Activated B cell treated with CpG ODN at 0.5 μM for 24 hours (primary cell): ENCODE results near the gene PRRG4. TPM values are rescaled to one million over a fixed set of nuclear protein-coding genes. Genes with fewer than 3 reads are reported as not detected.

ENCODE experiments used
- ATAC-seq: fragments of 200-7000 bp; cut with Tn5 transposase; one replicate; pipeline ENCODE4 v1.10.0; 2021; ENCODE audit warnings: low read depth, mild to moderate bottlenecking, moderate library complexity
- CTCF ChIA-PET: fragments of 350-600 bp; sonication (Branson Sonifier 250); formaldehyde crosslinking; loops from one replicate; lab custom pipeline; 2021; ENCODE audit warnings: antibody characterized with exemption; lab: Charles Lee
- POLR2A ChIA-PET: fragments of 350-600 bp; sonication (Branson Sonifier 250); formaldehyde crosslinking; loops from one replicate; lab custom pipeline; 2021; ENCODE audit warnings: antibody characterized with exemption; lab: Charles Lee
- DNase-seq: peaks from one replicate; pipeline ENCODE4 v3.0.0; 2022
- H3K27ac Mint-ChIP-seq: one replicate; pipeline ENCODE4 v1.8.0; 2020; ENCODE audit warnings: mixed read lengths
- H3K27me3 Mint-ChIP-seq: one replicate; pipeline ENCODE4 v1.8.0; 2021; ENCODE audit warnings: mixed read lengths
- H3K36me3 Mint-ChIP-seq: one replicate; pipeline ENCODE4 v1.8.0; 2021; ENCODE audit warnings: low read depth, mixed read lengths
- H3K4me1 Mint-ChIP-seq: one replicate; pipeline ENCODE4 v1.8.0; 2021; ENCODE audit warnings: mixed read lengths
- H3K4me3 Mint-ChIP-seq: one replicate; pipeline ENCODE4 v1.8.0; 2020; ENCODE audit warnings: mild to moderate bottlenecking, mixed read lengths
- H3K9me3 Mint-ChIP-seq: one replicate; pipeline ENCODE4 v1.8.0; 2020; ENCODE audit warnings: mixed read lengths
- CTCF ChIP-seq: fragments of 200-600 bp; IDR thresholded peaks from one replicate; pipeline ENCODE4 v1.8.0; 2022; ENCODE audit warnings: antibody characterized with exemption, mild to moderate bottlenecking
- intact Hi-C: fragments of 100-400 bp; cut with micrococcal nuclease; formaldehyde crosslinking; loops from one replicate; pipeline ENCODE4 v1.15.1; 2024
- total RNA-seq: library from RNA; stranded (reverse); gene quantifications from 2 replicates; pipeline ENCODE4 v1.2.3, GENCODE V29; 2022

Gene PRRG4
- total RNA-seq, 1 donor from 2014 or later, result 0.33 TPM

- no peaks in the 10 kb centered on the region for H3K36me3 Mint-ChIP-seq
- peaks cover 13% of the 10 kb centered on the region for H3K27me3 Mint-ChIP-seq
- TF ChIP-seq CTCF, result no peak
- H3K4me1 Mint-ChIP-seq, result peaks cover 12% of the 10 kb centered on the region
- peak; percentile 40 for ATAC-seq
- no peak for DNase-seq
- ChIA-PET CTCF (no interaction called here), POLR2A (no interaction called here)
- intact Hi-C loops, result loop anchor here (2.0 kb wide), 1 partner anchor 64 kb away; the partner anchor contains the start of gene QSER1
- H3K27ac Mint-ChIP-seq, result peak overlapping the region; percentile 59
- H3K4me3 Mint-ChIP-seq, result peak overlapping the region; percentile 90
- no peaks in the 10 kb centered on the region for H3K9me3 Mint-ChIP-seq
Observed at GRCh38 chr11:32829157-32829679, 509 bp upstream of the PRRG4 start.

- Mint-ChIP-seq H3K4me3 (peak overlapping the region; percentile 72), H3K27ac (no peak overlapping the region), H3K27me3 (peaks cover 13% of the 10 kb centered on the region), H3K36me3 (no peaks in the 10 kb centered on the region), H3K9me3 (no peaks in the 10 kb centered on the region), H3K4me1 (peaks cover 12% of the 10 kb centered on the region)
- POLR2A ChIA-PET, result no interaction called here
- TF ChIP-seq CTCF, result no peak
- intact Hi-C loops, result no loop called here
- CTCF ChIA-PET, result no interaction called here
- DNase-seq (no peak), ATAC-seq (no peak)
Observed at GRCh38 chr11:32830413-32830738, 649 bp downstream of the PRRG4 start.

- no peak for TF ChIP-seq CTCF
- peak overlapping the region; percentile 72 for H3K4me3 Mint-ChIP-seq
- no peak overlapping the region for H3K27ac Mint-ChIP-seq
- H3K36me3 Mint-ChIP-seq, result no peaks in the 10 kb centered on the region
- no peak for DNase-seq
- intact Hi-C loops, result no loop called here
- ChIA-PET POLR2A (no interaction called here), CTCF (no interaction called here)
- H3K4me1 Mint-ChIP-seq, result peaks cover 12% of the 10 kb centered on the region
- no peaks in the 10 kb centered on the region for H3K9me3 Mint-ChIP-seq
- H3K27me3 Mint-ChIP-seq, result peaks cover 13% of the 10 kb centered on the region
- no peak for ATAC-seq
Observed at GRCh38 chr11:32830796-32831195, 1.1 kb downstream of the PRRG4 start.

GRCh38 chr11:32831221-32831620, 1.5 kb downstream of the PRRG4 start:
- no peak for ATAC-seq
- ChIA-PET CTCF (no interaction called here), POLR2A (no interaction called here)
- intact Hi-C loops, result no loop called here
- H3K27ac Mint-ChIP-seq, result no peak overlapping the region
- DNase-seq, result no peak
- H3K27me3 Mint-ChIP-seq, result peaks cover 13% of the 10 kb centered on the region
- no peak overlapping the region for H3K4me3 Mint-ChIP-seq
- no peaks in the 10 kb centered on the region for H3K9me3 Mint-ChIP-seq
- H3K4me1 Mint-ChIP-seq, result peaks cover 12% of the 10 kb centered on the region
- H3K36me3 Mint-ChIP-seq, result no peaks in the 10 kb centered on the region
- TF ChIP-seq CTCF, result no peak

GRCh38 chr11:32833921-32834320, 4.2 kb downstream of the PRRG4 start:
- H3K27ac Mint-ChIP-seq, result no peak overlapping the region
- H3K4me1 Mint-ChIP-seq, result peaks cover 11% of the 10 kb centered on the region
- CTCF ChIA-PET, result no interaction called here
- H3K4me3 Mint-ChIP-seq, result no peak overlapping the region
- no peaks in the 10 kb centered on the region for H3K9me3 Mint-ChIP-seq
- peaks cover 13% of the 10 kb centered on the region for H3K27me3 Mint-ChIP-seq
- POLR2A ChIA-PET, result no interaction called here
- intact Hi-C loops, result no loop called here
- TF ChIP-seq CTCF, result no peak
- ATAC-seq, result no peak
- H3K36me3 Mint-ChIP-seq, result no peaks in the 10 kb centered on the region
- DNase-seq, result no peak
